Activated CD4-positive, CD25-positive, alpha-beta regulatory T cell treated with anti-CD3 and anti-CD28 coated beads, Interleukin-2, amount 50 U/mL, for 16 hours (primary cell): ENCODE results near the gene DHX9.
"Not testable (repeated sequence)": the region's sequence is repeated elsewhere in the genome, so short reads cannot be mapped to it uniquely, and the experiment has no call there.

Source experiments
- DNase-seq: peaks from one replicate; pipeline ENCODE4 v3.0.0-alpha.2; 2020; ENCODE audit warnings: low read depth, low spot score

Gene DHX9

DNA sequence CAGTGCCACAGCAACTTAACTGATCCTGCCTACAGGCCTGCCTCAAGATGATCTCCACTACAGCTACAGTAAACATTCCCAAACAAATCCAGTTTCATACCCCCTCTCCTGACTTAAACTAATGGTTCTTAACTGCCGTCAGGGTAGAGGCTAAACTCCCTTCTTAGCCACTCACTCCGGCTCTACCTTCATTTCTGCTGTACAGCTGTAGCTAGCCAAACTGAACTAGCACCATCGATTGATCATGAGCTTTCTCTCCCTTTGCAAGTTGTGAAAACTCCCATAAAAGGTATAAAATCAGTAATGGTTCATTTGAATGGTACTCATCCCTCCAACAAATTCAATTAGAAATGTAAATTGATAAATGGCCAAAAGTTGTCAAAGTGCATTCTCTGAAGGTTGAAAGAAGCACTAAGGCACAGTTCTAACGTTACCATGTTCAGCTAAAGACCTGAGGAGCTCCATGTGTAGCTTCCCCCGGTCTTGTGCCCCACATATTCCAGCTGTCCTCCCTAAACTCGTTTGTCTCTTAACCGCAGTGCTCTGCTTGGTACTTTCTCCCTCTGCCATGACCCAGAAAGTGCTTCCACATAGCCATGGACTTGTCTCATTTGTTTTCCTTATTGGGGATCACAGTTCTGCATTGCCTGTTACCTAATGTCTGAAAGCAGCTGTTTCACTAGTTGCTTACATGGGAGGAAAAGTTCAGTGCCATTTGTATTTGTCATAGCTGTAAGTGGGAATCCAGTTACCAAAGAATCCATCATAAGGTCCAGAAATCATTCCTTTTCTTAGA, 49.8 kb downstream of the DHX9 start:
- no peak for DNase-seq

DNA sequence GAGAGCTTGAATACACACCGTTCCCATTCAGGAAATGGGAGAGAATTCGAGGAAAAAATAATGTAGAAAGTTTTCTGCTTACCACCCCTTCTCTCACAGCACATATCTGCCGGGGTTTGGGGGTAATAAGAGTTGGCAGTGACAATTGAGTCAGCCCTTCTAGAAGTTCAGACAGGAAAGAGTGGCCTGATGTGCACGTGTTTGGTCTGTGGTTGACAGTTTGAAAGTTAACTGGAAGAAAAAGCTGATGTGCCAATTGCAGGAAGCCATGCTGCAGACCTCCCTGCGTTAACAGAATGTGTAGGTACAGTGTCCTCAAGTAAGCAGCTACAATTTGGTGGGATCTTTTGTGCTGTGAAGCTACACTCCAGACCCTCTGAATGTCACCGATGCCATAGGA, 50.9 kb downstream of the DHX9 start:
- no peak for DNase-seq

DNA sequence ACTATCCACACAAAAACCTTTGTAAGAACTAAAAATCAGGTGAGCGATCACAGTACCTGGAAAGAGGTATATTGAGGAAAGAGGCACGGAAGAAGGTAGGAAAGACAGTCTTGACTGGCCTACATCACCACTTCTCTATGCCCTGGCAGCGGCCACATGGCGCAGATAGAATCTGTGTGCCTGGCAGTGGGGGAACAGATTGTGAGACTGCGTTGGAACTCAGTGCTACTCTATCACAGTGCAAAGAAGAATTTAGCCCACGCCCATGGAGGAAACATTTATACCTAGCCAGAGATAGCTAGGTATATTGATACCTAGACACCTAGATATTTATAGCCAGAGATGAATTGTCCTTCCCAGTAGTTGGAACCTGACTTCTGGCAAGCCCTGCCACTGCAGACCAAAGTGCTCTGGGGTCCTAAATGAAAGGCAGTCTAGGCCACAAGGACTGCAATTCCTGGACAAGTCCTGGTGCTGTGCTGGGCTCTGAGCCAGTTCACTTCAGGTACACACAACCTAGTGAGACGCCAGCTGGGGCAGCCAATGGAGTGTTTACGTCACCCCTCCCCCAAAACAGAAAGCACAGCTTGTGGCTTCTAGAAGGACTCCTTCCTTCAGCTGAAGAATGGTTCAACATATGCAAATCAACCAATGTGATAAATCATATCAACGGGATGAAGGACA, 51.9 kb downstream of the DHX9 start:
- DNase-seq = no peak

DNA sequence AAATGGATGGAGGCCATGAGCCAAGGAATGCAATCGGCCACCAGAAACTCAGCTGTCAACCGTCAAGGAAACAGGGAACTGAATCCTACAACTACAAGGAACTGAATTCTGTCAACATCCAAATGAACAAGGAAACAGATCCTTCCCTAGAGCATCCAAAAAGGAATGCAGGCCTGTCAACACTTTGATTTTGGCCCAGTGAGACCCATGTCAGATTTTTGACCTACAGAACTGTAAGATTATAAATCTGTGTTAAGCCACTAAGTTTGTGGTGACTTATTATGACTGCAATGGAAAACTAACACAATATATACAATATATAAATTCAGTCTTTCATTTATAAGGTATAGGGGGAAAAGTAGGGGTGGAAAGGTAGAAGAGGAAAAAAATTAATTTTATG, 58.5 kb downstream of the DHX9 start:
- DNase-seq = no peak

DNA sequence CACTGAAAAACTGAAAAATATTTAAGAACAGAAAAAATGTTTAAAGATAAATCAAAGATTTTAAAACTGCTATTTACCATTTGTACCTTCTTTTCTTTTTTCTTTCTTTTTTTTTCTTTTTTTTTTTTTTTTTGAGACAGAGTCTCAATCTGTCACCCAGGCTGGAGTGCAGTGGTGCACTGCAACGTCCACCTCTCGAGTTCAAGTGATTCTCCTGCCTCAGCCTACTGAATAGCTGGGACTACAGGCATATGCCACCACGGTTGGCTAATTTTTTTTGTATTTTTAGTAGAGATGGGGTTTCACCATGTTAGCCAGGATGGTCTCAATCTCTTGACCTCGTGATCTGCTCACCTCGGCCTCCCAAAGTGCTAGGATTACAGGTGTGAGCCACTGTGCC, 62.8 kb downstream of the DHX9 start:
- DNase-seq = not testable (repeated sequence)

DNA sequence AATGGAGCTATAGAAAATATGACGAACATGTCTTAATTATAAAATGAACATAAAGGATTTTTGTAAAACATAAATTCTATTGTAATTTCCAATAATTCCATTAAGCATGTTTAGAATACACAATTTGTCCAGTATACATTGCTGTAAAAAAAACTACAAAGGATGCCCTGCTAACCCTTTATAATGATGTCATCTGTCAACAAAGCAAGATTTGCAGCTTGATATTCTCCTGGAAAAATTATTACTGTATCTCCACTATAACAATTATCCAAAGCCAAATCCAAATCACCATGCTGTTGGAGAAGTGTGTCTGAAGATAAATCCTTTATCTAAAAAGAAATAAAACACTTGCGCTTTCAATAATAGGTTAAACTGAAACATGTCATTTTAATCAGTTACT, 66.2 kb downstream of the DHX9 start:
- DNase-seq = no peak

DNA sequence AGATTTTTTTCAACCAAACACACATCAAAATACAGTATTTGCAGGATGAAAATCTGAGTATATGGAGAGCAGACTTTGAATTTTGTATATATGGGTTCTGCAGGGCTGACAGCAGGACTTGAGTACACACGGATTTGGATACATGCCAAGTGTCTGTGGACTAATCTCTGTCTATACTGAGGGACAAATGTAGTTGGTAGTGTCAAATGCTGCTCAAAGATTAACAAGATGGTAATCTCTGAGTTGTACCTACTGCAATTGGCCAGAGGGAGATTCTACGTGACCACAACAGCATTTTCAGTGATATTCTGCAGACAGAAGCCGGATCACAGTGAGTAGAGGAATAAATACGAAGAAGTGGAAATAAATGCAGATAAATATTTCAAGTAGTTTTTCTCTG, 70.4 kb downstream of the DHX9 start:
- no peak for DNase-seq

DNA sequence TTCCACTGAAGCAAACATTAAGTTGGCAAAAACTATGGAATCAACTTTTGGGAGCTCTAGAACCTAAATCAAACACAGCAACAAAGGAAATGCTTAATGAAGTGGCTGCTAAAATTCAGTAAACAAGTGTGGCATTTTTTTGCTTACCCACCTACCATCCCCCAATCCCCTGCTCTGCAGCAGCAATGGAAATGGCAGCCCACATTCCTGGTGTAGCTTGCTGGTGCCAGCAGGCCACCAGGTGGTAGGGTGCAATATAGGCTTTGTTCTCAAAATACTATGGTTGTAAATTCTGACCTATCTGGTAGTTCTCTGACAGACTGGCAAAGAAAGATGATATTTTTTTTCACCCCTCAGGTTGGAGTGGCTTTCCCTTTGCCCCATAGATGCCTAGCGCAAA, 71.0 kb downstream of the DHX9 start:
- DNase-seq = no peak

DNA sequence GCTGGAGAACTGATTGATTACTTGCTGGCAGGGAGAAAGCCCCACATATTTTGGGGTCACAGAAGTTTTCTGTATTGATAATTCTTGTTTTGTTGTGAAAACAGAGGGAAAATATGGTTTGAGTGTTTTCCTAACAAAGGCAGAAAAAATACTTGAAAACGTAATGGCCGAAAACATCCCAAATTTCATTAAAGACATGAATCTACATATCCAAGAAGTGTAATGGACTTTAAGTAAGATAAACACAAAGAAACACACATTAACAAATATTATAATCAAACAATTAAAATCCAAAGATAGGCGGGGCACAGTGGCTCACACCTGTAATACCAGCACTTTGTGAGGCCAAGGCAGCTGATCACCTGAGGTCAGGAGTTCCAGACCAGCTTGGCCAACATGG, 74.3 kb downstream of the DHX9 start:
- no peak for DNase-seq

DNA sequence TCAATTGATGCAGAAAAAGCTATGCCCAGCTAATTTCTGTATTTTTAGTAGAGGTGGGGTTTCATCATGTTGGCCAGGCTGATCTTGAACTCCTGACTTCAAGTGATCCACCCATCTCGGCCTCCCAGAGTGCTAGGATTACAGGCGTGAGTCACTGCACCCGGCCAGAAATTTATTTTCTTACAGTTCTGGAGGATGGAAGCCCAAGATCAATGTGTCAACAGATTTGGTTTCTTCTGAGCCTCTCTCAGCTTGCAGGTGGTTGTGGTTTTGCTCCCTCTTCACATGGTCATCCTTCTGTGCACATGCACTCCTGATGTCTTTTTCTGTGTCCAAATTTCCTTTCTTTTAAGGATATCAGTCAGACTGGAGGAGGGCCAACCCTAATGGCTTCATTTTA, 78.2 kb downstream of the DHX9 start:
- no peak for DNase-seq

DNA sequence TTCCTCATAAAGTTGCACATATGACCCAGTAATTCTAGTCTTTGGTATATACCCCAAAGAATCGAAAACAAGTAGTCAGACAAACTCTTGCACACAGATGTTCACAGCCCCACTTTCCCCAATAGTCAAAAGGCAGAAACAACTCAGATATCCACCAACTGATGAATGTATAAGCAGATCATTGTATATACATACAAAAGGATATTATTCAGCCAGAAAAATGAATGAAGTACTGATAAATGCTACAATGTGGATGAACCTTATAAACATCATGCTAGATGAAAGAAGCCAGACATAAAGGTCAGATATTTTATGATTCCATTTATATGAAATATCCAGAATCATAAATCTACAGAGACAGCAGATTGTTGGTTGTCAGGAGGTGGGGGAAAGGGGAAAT, 86.5 kb downstream of the DHX9 start:
- no peak for DNase-seq

DNA sequence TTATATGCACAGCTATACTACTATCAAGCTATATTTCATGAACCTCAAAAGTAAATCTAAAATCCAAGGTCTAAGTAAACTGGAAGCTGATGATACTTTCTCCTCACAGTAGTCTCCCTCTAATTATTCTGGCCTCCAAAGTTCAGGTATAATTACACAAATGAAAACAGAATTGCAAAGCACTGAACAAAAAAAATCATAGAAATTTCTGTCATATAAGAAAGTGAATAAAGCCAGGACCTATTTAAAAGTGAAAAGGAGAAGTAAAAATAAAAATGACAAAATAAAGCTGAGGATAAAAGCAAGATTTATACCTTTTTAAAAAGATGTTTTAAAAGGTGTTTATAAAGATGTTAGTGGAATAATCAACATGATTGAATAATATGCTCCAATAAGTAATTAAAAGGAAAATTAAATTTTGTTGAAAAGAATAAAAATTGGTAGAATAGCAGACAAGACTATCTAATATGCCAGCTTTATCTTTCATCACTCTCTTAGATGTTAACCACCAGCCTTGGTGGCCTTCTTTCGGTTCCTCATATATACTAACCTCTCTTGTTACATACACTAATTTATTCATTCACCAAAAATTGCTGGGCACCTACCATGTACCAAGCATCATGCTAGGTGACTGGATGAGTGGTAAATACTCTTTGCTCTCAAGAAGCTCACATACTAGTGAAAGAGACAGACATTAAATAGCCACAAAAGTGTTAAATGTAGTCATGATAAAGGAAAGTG, 88.7 kb downstream of the DHX9 start:
- DNase-seq = no peak

DNA sequence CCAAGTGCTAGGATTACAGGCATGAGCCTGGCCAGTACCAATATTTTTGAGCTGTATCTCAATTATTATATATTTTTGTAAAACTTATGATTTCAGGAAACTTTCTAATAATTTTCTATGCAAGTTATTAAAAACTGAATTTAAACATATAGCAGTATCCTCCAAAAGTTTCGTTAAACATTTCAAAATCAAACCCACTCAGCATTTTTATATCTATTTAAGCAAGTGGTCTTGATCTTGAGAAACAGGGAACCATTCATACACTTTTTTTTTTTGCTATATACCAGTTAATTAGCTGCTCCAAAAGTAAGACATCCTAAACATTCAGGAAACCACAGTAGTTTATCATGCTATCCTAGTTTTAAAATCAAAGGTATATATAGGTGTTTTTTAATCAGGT, 91.8 kb downstream of the DHX9 start:
- no peak for DNase-seq

DNA sequence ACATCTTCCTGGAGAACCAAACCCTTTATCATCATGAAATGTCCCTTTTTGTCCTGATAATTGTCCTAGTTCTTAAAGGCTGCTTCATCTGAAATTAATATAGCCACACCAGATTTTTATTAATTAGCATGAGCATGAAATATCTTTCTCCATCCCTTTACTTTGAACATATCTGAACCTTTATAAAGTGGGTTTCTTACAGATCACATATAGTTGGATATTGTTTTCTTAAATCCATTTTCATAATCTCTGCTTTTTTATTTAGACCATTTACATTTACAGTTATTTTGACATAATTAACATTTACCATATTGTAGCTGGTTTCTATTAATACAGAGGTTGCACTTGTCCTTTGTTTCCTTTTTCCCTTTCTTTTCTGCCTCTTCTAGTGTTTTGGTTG, 96.6 kb downstream of the DHX9 start:
- no peak for DNase-seq
